ENCODE measurements around the gene ENAH.

Gene ENAH

DNA sequence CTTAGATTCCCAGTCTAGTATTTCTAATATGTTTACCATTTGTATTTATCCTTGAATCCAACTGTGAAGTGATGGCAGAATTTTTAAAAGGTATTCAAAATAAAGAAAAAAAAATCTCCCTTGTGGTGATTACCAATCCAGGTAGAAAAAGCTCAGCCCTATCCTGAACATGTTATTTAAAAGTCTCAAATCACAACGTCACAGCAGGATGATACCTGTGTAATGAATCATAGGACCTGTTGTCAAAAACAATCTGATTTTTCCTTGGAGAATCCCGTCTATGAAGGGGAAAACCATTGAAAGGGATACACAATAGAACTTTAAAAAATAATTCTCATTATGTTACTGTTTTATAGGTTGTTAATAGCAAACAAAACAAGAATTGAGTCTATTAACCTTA lies 148.1 kb downstream of the ENAH start:
- Mint-ChIP-seq H3K36me3 (ENCODE audit: low read depth) (peaks cover 61% of the 10 kb centered on the region), H3K4me3 (no peak overlapping the region), H3K4me1 (peaks cover 12% of the 10 kb centered on the region), H3K27me3 (ENCODE audit: low read depth, poor library complexity) (no peaks in the 10 kb centered on the region), H3K27ac (no peak overlapping the region), H3K9me3 (no peaks in the 10 kb centered on the region)
- TF ChIP-seq, protein P1, sequence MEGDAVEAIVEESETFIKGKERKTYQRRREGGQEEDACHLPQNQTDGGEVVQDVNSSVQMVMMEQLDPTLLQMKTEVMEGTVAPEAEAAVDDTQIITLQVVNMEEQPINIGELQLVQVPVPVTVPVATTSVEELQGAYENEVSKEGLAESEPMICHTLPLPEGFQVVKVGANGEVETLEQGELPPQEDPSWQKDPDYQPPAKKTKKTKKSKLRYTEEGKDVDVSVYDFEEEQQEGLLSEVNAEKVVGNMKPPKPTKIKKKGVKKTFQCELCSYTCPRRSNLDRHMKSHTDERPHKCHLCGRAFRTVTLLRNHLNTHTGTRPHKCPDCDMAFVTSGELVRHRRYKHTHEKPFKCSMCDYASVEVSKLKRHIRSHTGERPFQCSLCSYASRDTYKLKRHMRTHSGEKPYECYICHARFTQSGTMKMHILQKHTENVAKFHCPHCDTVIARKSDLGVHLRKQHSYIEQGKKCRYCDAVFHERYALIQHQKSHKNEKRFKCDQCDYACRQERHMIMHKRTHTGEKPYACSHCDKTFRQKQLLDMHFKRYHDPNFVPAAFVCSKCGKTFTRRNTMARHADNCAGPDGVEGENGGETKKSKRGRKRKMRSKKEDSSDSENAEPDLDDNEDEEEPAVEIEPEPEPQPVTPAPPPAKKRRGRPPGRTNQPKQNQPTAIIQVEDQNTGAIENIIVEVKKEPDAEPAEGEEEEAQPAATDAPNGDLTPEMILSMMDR (IDR thresholded peaks at IDR 0.05) = no peak
- DNase-seq = no peak

DNA sequence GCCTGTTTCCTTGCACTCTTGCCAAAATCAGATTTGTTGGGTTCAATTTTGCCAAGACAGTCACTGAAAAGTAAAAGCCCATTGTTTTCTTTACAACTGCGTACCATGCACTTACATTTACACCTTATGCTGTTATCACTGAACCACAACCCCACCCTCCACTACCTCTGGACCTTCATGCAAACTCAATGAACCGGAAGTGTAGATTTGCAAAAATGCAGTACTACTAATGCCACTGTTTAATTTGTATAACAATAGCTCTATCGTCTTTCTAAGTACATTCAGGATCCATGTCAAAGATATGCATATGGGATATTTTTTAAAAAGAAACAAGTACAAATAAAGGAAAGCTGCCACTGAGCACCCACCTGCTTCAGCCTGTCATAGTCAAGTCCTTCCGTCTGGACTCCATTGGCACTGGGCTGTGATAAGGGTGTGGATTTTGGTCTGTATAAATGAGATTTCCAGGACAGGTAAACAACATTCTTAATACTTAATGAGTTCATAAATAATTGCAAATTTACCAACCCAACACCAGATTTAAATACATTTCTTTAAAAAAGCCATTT lies 152.2 kb downstream of the ENAH start:
- TF ChIP-seq, protein P1 (IDR thresholded peaks at IDR 0.05) = no peak
- no peak for DNase-seq
- peaks cover 67% of the 10 kb centered on the region for H3K36me3 Mint-ChIP-seq (ENCODE audit: low read depth)
- no peak overlapping the region for H3K4me3 Mint-ChIP-seq
- H3K27me3 Mint-ChIP-seq (ENCODE audit: low read depth, poor library complexity) = no peaks in the 10 kb centered on the region
- no peaks in the 10 kb centered on the region for H3K9me3 Mint-ChIP-seq
- no peak overlapping the region for H3K27ac Mint-ChIP-seq
- H3K4me1 Mint-ChIP-seq = no peaks in the 10 kb centered on the region

DNA sequence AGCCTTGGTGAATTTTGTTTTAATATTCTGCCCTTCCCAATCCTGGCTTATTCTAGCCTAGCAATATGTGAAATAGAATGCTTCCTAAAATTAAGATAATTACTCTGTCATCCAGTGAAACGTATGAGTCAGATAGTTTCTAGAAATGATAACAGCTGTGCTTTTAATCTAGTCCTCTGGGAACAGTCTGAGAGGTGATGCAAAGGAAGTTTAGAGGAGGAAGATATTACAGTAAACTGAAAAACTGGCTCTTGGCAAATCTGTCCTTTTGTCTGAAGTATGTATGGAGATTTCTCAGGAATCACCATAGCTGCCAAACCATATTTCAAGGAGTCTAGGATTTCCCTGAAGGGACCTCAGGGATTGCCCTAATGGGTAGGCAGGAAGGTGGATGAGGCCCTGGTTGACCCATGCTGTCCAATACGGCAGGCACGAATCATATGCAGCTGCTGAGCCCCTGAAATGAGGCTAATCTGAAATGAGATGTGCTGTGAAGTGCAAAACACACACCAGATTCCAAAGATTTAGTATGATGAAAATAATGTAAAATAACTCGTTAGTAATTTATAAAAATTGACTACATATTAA lies 154.3 kb downstream of the ENAH start:
- TF ChIP-seq, protein P1 (IDR thresholded peaks at IDR 0.05) = no peak
- no peak for DNase-seq
- Mint-ChIP-seq H3K4me3 (no peak overlapping the region), H3K9me3 (no peaks in the 10 kb centered on the region), H3K36me3 (ENCODE audit: low read depth) (peaks cover 61% of the 10 kb centered on the region), H3K4me1 (no peaks in the 10 kb centered on the region), H3K27me3 (ENCODE audit: low read depth, poor library complexity) (no peaks in the 10 kb centered on the region), H3K27ac (peak overlapping the region; percentile 33)

DNA sequence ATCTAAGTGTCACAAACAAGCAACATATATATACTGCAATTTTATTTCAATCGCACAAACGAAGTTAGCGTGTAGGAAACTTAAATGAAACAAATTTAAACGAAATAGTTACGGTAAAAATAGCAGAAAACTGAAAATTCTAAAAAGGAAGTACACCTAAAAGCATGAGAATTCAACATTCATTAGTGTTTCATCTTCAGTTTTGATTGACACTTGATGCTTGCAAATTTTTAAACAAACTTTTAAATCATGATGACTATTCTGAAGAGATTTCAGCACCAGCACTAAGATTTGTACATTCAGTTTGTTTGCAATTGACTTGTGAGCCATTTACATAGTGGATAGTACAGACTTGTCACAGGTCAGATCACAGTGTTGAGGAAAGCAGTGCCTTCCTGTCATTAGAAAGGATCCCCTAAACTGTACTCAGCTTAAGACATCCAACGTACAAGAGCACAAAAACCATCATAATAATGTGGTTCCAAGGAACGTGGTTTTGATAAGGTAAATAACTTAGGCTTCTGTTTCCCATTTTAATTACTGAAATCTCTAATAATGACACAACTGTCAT lies 158.0 kb downstream of the ENAH start:
- Mint-ChIP-seq H3K4me3 (no peak overlapping the region), H3K27ac (no peak overlapping the region), H3K9me3 (no peaks in the 10 kb centered on the region), H3K27me3 (ENCODE audit: low read depth, poor library complexity) (no peaks in the 10 kb centered on the region), H3K36me3 (ENCODE audit: low read depth) (peaks cover 60% of the 10 kb centered on the region), H3K4me1 (no peaks in the 10 kb centered on the region)
- TF ChIP-seq, protein P1 (IDR thresholded peaks at IDR 0.05) = no peak
- DNase-seq = no peak

DNA sequence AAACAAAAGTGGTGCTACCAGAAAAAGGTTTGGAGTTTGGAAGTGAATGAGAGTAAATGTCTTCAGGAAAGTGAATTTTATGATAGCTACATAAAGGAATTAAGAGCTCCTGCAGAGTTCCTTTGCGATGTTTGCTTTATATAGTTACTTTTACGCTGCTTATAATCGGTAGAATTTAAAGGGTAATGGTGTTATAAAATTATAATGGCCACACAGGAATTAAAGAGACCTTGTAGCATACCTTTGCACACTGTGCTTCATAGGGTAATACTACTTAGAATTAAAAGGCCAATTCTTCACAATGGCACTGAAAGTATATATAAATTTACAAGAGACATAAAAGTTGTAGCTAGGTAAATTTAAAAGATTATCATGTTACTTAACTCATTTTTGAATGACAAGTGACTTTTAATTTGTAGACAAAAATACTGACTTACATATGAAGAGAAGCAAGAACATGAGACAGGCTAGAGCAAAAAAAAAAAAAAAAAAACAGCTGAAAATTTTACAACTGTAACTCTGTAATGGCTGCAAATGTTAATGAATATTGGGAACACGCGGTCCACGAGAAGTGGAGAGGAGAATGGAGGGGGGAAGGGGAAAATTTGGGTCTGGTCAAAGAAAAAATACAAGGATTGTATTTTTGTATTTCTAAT lies 159.2 kb downstream of the ENAH start:
- peak overlapping the region; percentile 16 for H3K27ac Mint-ChIP-seq
- H3K9me3 Mint-ChIP-seq = no peaks in the 10 kb centered on the region
- no peaks in the 10 kb centered on the region for H3K4me1 Mint-ChIP-seq
- H3K4me3 Mint-ChIP-seq = no peak overlapping the region
- TF ChIP-seq, protein P1 (IDR thresholded peaks at IDR 0.05) = no peak
- no peaks in the 10 kb centered on the region for H3K27me3 Mint-ChIP-seq (ENCODE audit: low read depth, poor library complexity)
- DNase-seq = no peak
- H3K36me3 Mint-ChIP-seq (ENCODE audit: low read depth) = peaks cover 52% of the 10 kb centered on the region

Data from nephron progenitor cell (in vitro differentiated cells).